Activated effector memory CD4-positive, alpha-beta T cell treated with Interleukin-2 at 50 U/mL for 16 hours (primary cell): Measurements from ENCODE around the gene LRRC2.

ENCODE experiments used
- DNase-seq: peaks from one replicate; pipeline ENCODE4 v3.0.0-alpha.2; 2020

Gene LRRC2

DNA sequence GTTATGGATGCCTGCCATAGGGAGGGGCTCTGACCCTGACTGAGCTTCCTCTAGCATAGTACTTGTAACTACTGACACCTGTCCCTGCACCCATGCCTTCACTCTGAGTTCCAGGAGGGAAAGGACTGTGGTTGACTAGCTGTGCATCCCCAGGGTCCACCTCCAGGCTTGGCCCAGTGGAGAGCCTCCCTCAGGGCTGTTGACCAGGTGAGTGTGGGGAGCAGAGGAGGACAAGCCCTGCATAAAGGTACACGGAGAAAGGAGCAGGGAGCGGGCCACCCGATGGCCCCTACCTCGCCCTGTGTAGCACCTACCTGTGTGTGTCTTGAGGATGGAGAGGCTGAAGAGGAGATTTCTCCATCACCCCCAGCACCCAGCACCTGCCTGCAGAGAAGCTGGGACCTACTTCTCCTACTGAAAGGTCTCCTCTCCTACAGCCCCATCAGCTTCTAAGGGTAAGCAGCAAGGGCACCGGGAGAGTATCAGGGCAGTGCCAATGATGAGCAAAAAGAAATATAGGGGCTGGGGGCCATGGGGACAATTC lies 94.7 kb downstream of the LRRC2 start:
- DNase-seq, result no peak

DNA sequence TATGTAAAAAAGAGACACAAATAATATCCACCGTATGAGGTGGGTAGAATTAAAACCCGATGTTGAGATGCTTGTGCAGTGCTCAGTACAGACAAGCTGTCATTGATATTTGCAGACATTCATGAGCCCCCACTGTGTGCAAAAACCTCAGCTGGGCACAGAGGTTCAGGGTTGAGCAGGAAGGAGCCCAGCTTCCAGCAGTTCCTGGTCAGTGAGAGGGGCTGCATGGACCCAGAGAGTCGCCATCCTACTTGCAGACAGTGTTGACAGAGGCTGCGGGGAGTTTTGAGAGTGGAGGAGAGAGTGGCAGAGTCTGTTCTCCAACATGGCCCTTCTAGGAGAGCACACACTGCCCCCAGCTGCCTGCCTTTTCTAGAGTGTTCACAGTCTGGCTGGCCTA lies 95.3 kb downstream of the LRRC2 start:
- no peak for DNase-seq

DNA sequence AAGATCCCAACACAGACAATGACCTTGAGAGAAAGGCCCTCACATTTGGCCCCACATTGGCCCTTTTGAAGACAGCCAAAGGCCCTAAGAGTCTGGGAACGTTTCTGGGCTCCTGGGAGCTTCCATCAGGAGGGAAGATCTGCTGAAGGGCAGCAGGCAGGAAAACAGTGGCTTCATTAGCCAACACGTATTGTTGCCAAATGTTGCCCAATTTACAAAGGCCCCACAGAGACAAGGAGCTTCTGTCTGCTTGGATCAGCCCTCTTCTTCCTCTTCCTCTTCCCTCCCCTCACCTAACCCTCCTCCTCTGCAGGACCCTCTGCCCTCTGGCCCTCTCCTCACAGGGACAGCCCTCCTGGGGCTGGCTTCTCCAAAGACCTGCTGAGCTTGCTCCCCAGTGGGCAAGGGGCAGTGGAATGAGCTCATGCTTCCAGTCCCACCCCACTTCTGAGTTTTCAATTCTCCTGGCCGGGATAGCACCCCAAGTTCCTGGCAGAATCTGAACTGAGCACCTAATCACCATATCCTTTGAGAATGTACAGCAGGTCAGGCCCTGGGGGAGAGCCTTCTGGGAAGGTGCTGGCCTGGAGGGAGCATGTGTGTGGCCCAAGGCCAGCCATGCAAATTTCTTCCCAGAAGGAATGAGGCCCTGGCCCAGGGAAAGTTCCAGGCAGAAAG lies 96.3 kb downstream of the LRRC2 start:
- DNase-seq, result no peak

DNA sequence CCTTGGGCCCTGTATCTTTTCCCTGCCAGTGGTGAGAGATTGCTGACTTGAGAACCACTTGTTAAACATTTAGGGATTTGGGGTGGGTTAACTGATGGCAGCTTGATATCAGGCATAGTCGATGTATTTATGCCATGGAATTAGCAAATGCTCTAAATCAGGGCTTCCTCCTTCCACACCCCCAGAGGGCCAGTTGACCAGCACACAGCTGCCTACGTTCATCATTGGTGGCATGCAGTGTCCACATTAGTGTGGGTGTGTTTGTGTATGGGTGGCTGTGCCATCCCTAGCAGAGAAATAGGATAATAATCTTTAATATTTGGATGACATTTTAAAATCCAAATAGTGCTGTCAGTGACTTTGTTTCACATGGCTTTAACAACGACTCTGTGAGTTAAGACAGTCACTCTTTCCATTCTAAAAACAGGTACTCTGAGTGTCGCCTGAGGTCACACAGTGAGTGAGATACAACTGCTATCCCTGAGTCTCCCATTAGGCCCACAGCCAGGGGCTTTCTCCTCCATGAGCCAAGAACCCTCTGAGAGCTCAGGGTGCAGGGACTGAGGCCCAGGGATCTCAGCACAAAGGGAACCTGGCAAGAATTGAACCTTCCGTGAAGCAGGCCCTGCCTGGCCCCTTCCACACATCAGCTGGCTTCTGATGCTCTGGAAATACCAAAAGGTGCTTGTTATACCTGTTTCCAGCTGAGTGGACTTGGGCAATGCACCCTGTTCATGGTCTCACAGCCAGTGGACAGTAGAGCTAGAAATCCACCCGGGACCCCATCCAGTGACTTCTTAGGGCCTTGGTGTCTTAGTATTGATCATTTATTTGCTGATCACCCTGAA lies 97.1 kb downstream of the LRRC2 start:
- no peak for DNase-seq

DNA sequence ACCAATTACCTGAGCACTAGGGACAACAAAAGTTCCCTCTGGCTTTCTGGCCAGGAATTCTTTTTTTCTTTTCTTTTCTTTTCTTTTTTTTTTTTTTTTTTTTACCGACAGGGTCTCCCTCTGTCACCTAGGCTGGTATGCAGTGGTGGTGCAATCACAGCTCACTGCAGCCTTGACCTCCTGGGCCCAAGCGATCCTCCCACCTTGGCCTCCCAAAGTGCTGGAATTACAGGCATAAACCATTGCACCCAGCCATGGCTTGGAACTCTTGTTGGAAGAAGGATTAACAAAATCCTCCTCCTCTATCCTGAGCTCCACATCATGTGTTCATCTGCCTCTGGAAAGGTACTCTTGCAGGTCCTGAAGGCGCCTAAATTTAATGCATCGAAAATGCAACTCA lies 98.5 kb downstream of the LRRC2 start:
- DNase-seq, result no peak

DNA sequence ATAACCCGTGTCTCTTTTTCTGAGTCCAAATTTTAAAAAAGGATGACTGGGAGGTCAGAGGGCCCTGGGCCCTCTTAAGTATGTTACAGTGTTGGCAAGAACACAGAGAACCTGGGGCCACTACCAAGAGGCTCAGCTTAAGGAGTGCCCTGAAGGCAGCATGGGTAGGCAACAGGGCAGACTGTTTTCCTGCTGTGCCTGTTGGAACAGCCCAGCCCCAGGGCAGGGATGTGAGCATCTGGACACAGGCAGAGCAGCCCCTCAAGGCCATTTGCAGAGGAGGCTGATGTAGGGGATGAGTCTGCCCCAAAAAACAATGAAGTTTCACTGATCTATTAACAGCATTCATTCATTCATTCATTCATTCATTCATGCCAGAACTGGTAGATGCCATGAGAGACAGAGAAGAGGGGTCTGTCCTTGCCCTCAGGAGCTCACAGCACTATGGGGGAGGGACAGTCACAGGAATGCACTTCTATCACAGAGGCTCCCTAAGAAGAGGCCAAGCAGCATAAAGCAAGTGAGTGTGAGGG lies 99.2 kb downstream of the LRRC2 start:
- DNase-seq, result no peak

DNA sequence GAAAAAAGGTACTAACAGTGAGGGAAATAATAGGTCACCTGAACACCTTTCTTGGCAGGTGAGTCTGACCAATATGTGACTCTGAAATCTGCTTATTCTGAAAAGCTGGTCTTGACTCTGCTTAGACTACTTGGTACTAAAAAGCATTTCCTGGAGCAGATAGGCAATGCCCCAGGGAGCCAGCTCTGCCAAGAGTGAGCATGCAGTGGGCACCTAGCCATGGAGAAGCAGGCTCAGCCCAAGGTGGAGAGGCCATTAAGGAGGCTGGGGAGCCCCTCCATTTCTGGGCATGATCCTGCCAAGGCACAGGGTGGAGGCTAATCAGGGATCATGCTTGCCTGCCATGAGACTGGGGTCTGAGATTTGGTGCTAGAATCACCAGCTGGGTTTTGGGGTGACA lies 99.8 kb downstream of the LRRC2 start:
- no peak for DNase-seq
